Umbilical cord (tissue), 2 donors: ENCODE data around the gene FAM193A. TPM values are rescaled to one million over a fixed set of nuclear protein-coding genes. Genes with fewer than 3 reads are reported as not detected.
"Not testable (repeated sequence)": the region's sequence is repeated elsewhere in the genome, so short reads cannot be mapped to it uniquely, and the experiment has no call there.

ENCODE experiments used
- DNase-seq: peaks from one replicate; pipeline ENCODE4 v3.0.0-alpha.2; 2015; ENCODE audit warnings: low spot score
- total RNA-seq: library from RNA; depleted of rRNA; stranded (reverse); fragments of >200 nt; gene quantifications from one replicate; pipeline ENCODE4 v1.2.3, GENCODE V29; 2014; ENCODE audit warnings: low replicate concordance; ENCODE audit not compliant: insufficient read depth

The FAM193A gene
- total RNA-seq, 1 donor from 2014 or later, result 23.4 TPM

GRCh38 chr4:2649604-2650114 lies 113.2 kb downstream of the FAM193A start:
- no peak for DNase-seq

GRCh38 chr4:2650276-2650675 lies 113.8 kb downstream of the FAM193A start:
- DNase-seq, result no peak

- no peak for DNase-seq
Observed at GRCh38 chr4:2651546-2651945, 115.1 kb downstream of the FAM193A start.

- no peak for DNase-seq
Observed at GRCh38 chr4:2651998-2652397, 115.6 kb downstream of the FAM193A start.

- DNase-seq, result no peak
Observed at GRCh38 chr4:2652415-2653160, 116.1 kb downstream of the FAM193A start.

GRCh38 chr4:2660596-2661211 lies 124.3 kb downstream of the FAM193A start:
- peak; percentile 5 for DNase-seq

GRCh38 chr4:2662598-2662997 lies 126.2 kb downstream of the FAM193A start:
- no peak for DNase-seq

GRCh38 chr4:2663275-2663674 lies 126.8 kb downstream of the FAM193A start:
- DNase-seq, result no peak

GRCh38 chr4:2666722-2667247 lies 130.3 kb downstream of the FAM193A start:
- no peak for DNase-seq

GRCh38 chr4:2667428-2667827 lies 131.0 kb downstream of the FAM193A start:
- DNase-seq, result no peak

GRCh38 chr4:2671267-2671895 lies 134.9 kb downstream of the FAM193A start:
- no peak for DNase-seq

GRCh38 chr4:2672082-2672481 lies 135.6 kb downstream of the FAM193A start:
- DNase-seq, result no peak

GRCh38 chr4:2672700-2673099 lies 136.3 kb downstream of the FAM193A start:
- DNase-seq, result no peak

GRCh38 chr4:2673157-2673556 lies 136.7 kb downstream of the FAM193A start:
- DNase-seq, result no peak

GRCh38 chr4:2679762-2680161 lies 143.3 kb downstream of the FAM193A start:
- DNase-seq, result not testable (repeated sequence)

- DNase-seq, result no peak
Observed at GRCh38 chr4:2684486-2684885, 148.0 kb downstream of the FAM193A start.

GRCh38 chr4:2685541-2685940 lies 149.1 kb downstream of the FAM193A start:
- DNase-seq, result no peak

- DNase-seq, result no peak
Observed at GRCh38 chr4:2686379-2687265, 150.2 kb downstream of the FAM193A start.

- no peak for DNase-seq
Observed at GRCh38 chr4:2688281-2688680, 151.8 kb downstream of the FAM193A start.

GRCh38 chr4:2688697-2689096 lies 152.2 kb downstream of the FAM193A start:
- DNase-seq, result no peak

- DNase-seq, result no peak
Observed at GRCh38 chr4:2689114-2689513, 152.7 kb downstream of the FAM193A start.
